Endothelial cell (in vitro differentiated cells): ENCODE results near the gene CBY3. TPM values are rescaled to one million over a fixed set of nuclear protein-coding genes. Genes with fewer than 3 reads are reported as not detected.
"Not testable (repeated sequence)": the region's sequence is repeated elsewhere in the genome, so short reads cannot be mapped to it uniquely, and the experiment has no call there.

ENCODE experiments used
- DNase-seq: peaks from one replicate; pipeline ENCODE4 v3.0.0; 2021; ENCODE audit warnings: low spot score
- H3K27ac Mint-ChIP-seq: one replicate; pipeline ENCODE4 v1.8.0; 2021; ENCODE audit warnings: mixed read lengths, inconsistent platforms; ENCODE audit not compliant: unreplicated experiment
- H3K27me3 Mint-ChIP-seq: one replicate; pipeline ENCODE4 v1.8.0; 2021; ENCODE audit warnings: mild to moderate bottlenecking, moderate library complexity, mixed read lengths, inconsistent platforms; ENCODE audit not compliant: unreplicated experiment
- H3K36me3 Mint-ChIP-seq: one replicate; pipeline ENCODE4 v1.8.0; 2021; ENCODE audit warnings: mild to moderate bottlenecking, low read depth, mixed read lengths, inconsistent platforms; ENCODE audit not compliant: unreplicated experiment
- H3K4me1 Mint-ChIP-seq: one replicate; pipeline ENCODE4 v1.8.0; 2021; ENCODE audit warnings: mild to moderate bottlenecking, mixed read lengths, inconsistent platforms; ENCODE audit not compliant: unreplicated experiment
- H3K4me3 Mint-ChIP-seq: one replicate; pipeline ENCODE4 v1.8.0; 2021; ENCODE audit warnings: mild to moderate bottlenecking, mixed read lengths, inconsistent platforms; ENCODE audit not compliant: unreplicated experiment
- H3K9me3 Mint-ChIP-seq: one replicate; pipeline ENCODE4 v1.8.0; 2021; ENCODE audit warnings: mixed read lengths, inconsistent platforms; ENCODE audit not compliant: unreplicated experiment
- CTCF ChIP-seq: fragments of 200-600 bp; sonication (generic); IDR thresholded peaks from one replicate; pipeline ENCODE4 v1.5.0; 2021; ENCODE audit warnings: antibody characterized with exemption; ENCODE audit not compliant: unreplicated experiment
- total RNA-seq: library from RNA; stranded (reverse); fragmentation: NEBNext Ultra II Directional; extraction: Animal tissue kit (Norgen Biotek cat#: 25700); gene quantifications from one replicate; pipeline ENCODE4 v1.2.1, GENCODE V29; 2021; ENCODE audit not compliant: unreplicated experiment

CBY3 gene
- total RNA-seq, 1 donor from 2014 or later, result not detected

DNA sequence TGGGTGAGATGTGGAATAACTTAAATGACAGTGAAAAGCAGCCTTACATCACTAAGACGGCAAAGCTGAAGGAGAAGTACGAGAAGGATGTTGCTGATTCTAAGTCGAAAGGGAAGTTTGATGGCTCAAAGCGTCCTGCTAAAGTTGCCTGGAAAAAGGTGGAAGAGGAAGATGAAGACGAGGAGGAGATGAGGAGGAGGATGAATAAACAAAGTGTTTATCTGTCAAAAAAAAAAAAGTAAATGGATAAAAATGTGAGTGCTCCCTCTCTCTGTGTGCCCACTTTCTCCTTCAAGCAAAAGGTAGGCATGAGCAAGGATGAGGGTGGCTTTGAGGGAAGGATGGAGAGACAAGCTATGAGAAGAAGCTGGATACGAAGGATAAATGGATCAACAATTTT lies 13.7 kb upstream of the CBY3 start:
- Mint-ChIP-seq H3K4me1 (peaks cover 12% of the 10 kb centered on the region), H3K36me3 (peaks cover 3% of the 10 kb centered on the region), H3K4me3 (no peak overlapping the region), H3K9me3 (no peaks in the 10 kb centered on the region), H3K27me3 (peaks cover 3% of the 10 kb centered on the region), H3K27ac (no peak overlapping the region)
- no peak for DNase-seq
- no peak for TF ChIP-seq CTCF

DNA sequence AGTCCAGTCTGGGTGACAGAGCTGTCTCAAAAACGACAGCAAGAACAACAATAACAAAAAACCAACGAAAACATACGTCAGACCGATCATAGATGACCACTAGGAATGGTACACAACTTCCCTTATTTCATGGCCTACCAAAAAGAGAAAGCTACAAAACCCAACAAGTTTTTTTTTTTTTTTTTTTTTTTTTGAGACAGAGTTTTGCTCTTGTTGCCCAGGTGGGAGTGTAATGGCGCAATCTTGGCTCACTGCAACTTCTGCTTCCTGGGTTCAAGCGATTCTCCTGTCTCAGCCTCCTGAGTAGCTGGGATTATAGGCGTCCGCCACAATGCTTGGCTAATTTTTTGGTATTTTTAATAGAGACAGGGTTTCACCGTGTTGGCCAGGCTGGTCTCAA lies 8.4 kb upstream of the CBY3 start:
- DNase-seq, H3K27me3 Mint-ChIP-seq, H3K27ac Mint-ChIP-seq, H3K4me1 Mint-ChIP-seq, H3K4me3 Mint-ChIP-seq, H3K9me3 Mint-ChIP-seq, H3K36me3 Mint-ChIP-seq: not testable (repeated sequence)

DNA sequence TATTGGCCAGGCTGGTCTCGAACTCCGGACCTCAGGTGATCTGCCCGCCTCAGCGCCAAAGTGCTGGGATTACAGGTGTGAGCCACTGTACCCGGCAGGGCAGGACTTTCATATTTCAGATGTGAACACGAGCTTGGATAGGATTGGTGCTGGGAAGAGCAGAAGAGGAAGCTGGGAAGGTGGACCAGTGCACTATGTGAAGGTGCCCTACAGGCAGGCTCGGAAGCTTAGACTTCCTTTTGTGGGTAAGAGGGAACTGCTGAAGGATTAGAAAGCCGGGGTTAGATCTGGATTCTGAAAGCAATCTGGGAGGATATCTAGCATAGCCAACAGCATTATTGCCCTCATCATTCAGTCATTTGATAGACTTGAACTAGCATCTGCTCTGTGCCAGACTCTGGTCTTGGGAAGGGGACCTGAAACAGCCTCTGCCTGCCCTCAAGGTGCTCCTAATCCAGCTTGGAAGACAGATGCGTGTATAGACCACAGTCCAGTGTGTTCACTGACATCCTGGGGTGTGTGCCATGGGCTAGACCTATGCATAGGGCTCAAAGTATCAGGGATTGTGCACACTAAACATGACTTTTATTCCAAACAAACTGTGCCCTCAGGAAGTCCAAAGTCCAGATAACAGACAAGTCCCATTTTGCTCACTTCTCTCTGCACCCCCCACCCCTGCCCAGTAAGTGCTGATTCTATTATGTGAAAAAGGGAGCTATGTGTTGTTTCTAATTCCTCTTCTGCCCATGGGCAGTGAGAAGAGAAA lies 637 bp downstream of the CBY3 start:
- TF ChIP-seq CTCF, result no peak
- Mint-ChIP-seq H3K36me3 (no peaks in the 10 kb centered on the region), H3K27ac (no peak overlapping the region), H3K27me3 (peaks cover 6% of the 10 kb centered on the region), H3K4me1 (peaks cover 7% of the 10 kb centered on the region), H3K4me3 (peak overlapping the region; percentile 4), H3K9me3 (no peaks in the 10 kb centered on the region)
- DNase-seq, result no peak

GRCh38 chr5:179679014-179679674 lies 1.7 kb downstream of the CBY3 start:
- Mint-ChIP-seq H3K4me3 (peak overlapping the region; percentile 95), H3K36me3 (no peaks in the 10 kb centered on the region), H3K4me1 (peaks cover 7% of the 10 kb centered on the region), H3K27ac (no peak overlapping the region), H3K27me3 (peaks cover 6% of the 10 kb centered on the region), H3K9me3 (no peaks in the 10 kb centered on the region)
- DNase-seq, result peak; percentile 69
- TF ChIP-seq CTCF, result peak; percentile 26

DNA sequence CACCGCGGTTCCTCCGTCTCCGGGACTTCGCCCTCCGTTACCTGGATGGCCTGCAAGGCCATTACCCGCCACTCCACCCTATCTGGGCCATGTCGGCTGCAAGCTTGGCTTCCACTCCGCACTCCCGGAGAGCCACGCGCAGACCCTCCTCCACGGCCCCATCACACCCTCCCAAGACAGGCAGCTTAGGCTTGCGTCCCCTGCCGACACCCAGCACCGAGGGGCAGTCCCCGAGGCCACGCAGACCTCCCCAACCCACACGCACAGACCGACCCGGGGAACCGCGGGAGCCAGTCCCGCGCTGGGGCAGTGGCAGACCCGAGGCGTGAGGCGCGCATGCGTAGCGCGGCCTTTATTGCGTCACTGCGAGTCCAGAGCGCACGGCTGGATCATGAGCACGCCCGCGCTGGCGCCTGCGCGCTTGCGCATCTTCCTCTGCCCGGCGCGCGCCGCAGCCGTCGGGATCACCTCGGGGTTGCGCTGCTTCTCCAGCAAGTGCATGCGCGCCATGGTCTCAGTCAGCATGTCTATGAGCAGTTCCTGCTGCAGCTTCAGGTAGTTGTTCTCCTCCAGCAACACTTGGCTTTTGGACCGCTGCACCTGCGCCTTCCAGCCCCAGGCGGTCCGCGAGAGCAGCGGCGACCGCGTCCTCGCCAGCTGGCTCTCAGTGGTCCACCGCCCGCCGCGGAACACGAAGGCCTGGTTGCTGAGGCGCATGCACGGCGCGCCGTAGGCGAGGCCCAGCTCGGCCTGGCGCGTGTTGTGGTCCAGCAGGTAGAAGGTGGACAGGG lies 2.4 kb downstream of the CBY3 start:
- Mint-ChIP-seq H3K27ac (peak overlapping the region; percentile 77), H3K9me3 (no peaks in the 10 kb centered on the region), H3K4me3 (peak overlapping the region; percentile 95), H3K4me1 (peaks cover 7% of the 10 kb centered on the region), H3K27me3 (peaks cover 6% of the 10 kb centered on the region), H3K36me3 (no peaks in the 10 kb centered on the region)
- peak; percentile 92 for DNase-seq
- TF ChIP-seq CTCF, result no peak
